Measurements from ENCODE around the gene PLEKHM3.

The PLEKHM3 gene

GRCh38 chr2:208049006-208049405, 23.7 kb upstream of the PLEKHM3 start:
- H3K4me3 ChIP-seq = no peak overlapping the region

GRCh38 chr2:208047840-208048239, 22.5 kb upstream of the PLEKHM3 start:
- H3K27ac ChIP-seq = no peak overlapping the region
- DNase-seq = no peak
- H3K36me3 ChIP-seq = no peaks in the 10 kb centered on the region
- H3K4me3 ChIP-seq = no peak overlapping the region
- TF ChIP-seq CTCF (IDR thresholded peaks at IDR 0.05) = no peak
- no peaks in the 10 kb centered on the region for H3K27me3 ChIP-seq
- H3K4me1 ChIP-seq = no peaks in the 10 kb centered on the region
- intact Hi-C loops (cut with DNase I; ENCODE audit: low total_unique reads) = no loop called here
- no peaks in the 10 kb centered on the region for H3K9me3 ChIP-seq

More at GRCh38 chr2:208049006-208049405, 23.7 kb upstream of the PLEKHM3 start:
- Histone ChIP-seq H3K27ac (no peak overlapping the region), H3K27me3 (peaks cover 0 to 4% of the 10 kb centered on the region in 2 donors), H3K36me3 (no peaks in the 10 kb centered on the region), H3K9me3 (no peaks in the 10 kb centered on the region), H3K4me1 (no peaks in the 10 kb centered on the region)
- DNase-seq = no peak
- TF ChIP-seq CTCF (IDR thresholded peaks at IDR 0.05) = no peak
- intact Hi-C loops (cut with DNase I; ENCODE audit: low total_unique reads) = no loop called here

- no peaks in the 10 kb centered on the region for H3K9me3 ChIP-seq
- intact Hi-C loops (cut with DNase I; ENCODE audit: low total_unique reads) = no loop called here
- no peak overlapping the region for H3K27ac ChIP-seq
- DNase-seq = no peak
- H3K4me3 ChIP-seq = no peak overlapping the region
- no peaks in the 10 kb centered on the region for H3K27me3 ChIP-seq
- TF ChIP-seq CTCF (IDR thresholded peaks at IDR 0.05) = no peak
- H3K4me1 ChIP-seq = no peaks in the 10 kb centered on the region
- H3K36me3 ChIP-seq = no peaks in the 10 kb centered on the region
Observed at GRCh38 chr2:208046686-208047085, 21.4 kb upstream of the PLEKHM3 start.

GRCh38 chr2:208042450-208042849, 17.1 kb upstream of the PLEKHM3 start:
- Histone ChIP-seq H3K9me3 (no peaks in the 10 kb centered on the region), H3K4me3 (no peak overlapping the region), H3K27ac (no peak overlapping the region), H3K27me3 (no peaks in the 10 kb centered on the region), H3K4me1 (no peaks in the 10 kb centered on the region), H3K36me3 (no peaks in the 10 kb centered on the region)
- DNase-seq = no peak
- intact Hi-C loops (cut with DNase I; ENCODE audit: low total_unique reads) = no loop called here
- TF ChIP-seq CTCF (IDR thresholded peaks at IDR 0.05) = no peak

- intact Hi-C loops (cut with DNase I; ENCODE audit: low total_unique reads) = no loop called here
- TF ChIP-seq CTCF (IDR thresholded peaks at IDR 0.05) = no peak
Observed at GRCh38 chr2:208042041-208042440, 16.7 kb upstream of the PLEKHM3 start.

More at GRCh38 chr2:208042041-208042440, 16.7 kb upstream of the PLEKHM3 start:
- no peaks in the 10 kb centered on the region for H3K27me3 ChIP-seq
- no peaks in the 10 kb centered on the region for H3K9me3 ChIP-seq
- H3K4me3 ChIP-seq = no peak overlapping the region
- DNase-seq = no peak
- no peaks in the 10 kb centered on the region for H3K36me3 ChIP-seq
- no peaks in the 10 kb centered on the region for H3K4me1 ChIP-seq
- H3K27ac ChIP-seq = no peak overlapping the region

All from tibial artery (tissue), 4 donors.